Prostate gland (tissue), 2 donors: ENCODE results near the gene TAF4.

Experiments used
- POLR2A ChIP-seq: fragments of 450-650 bp; IDR thresholded peaks from one replicate; pipeline ENCODE4 v1.6.1; 2016; ENCODE audit warnings: antibody characterized with exemption, mild to moderate bottlenecking
- TF ChIP-seq, protein P1 (sequence below), 4 experiments: fragments of 200-600 bp in 2 of 4; fragments of 450-650 bp in 2 of 4; sonication (generic) in 2 of 4; IDR thresholded peaks; 1 replicate in 3 of 4; 2 replicates in 1 of 4; pipeline ENCODE4 v1.5.1; 2016 to 2019; ENCODE audit warnings: antibody characterized with exemption in 4 of 4, mild to moderate bottlenecking in 2 of 4, moderate library complexity in 2 of 4

DNA sequence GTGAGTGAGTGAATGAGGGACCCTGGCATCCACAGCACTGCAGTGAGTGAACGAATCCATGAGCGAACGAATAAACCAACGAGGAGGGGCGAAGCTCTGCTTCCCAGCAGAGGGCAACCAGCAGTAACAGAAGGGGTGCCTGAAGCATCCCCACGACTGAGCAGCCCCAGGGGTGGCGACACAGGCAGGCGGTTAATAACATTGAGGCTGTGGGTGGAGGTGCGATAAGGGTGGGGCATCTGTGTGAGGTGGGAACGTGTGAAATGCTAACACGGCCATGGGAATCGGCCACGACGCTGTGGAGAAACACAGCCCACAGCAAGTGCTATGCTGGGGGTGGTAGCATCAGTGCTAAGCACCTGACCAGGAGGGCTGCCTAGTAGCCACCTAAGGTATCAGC is 75.9 kb downstream of the TAF4 start:
- no peak for TF ChIP-seq POLR2A
- TF ChIP-seq, protein P1, sequence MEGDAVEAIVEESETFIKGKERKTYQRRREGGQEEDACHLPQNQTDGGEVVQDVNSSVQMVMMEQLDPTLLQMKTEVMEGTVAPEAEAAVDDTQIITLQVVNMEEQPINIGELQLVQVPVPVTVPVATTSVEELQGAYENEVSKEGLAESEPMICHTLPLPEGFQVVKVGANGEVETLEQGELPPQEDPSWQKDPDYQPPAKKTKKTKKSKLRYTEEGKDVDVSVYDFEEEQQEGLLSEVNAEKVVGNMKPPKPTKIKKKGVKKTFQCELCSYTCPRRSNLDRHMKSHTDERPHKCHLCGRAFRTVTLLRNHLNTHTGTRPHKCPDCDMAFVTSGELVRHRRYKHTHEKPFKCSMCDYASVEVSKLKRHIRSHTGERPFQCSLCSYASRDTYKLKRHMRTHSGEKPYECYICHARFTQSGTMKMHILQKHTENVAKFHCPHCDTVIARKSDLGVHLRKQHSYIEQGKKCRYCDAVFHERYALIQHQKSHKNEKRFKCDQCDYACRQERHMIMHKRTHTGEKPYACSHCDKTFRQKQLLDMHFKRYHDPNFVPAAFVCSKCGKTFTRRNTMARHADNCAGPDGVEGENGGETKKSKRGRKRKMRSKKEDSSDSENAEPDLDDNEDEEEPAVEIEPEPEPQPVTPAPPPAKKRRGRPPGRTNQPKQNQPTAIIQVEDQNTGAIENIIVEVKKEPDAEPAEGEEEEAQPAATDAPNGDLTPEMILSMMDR (IDR thresholded peaks at IDR 0.05), result no peak
